MM.1S (cell line): Measurements from ENCODE around the gene MAGI2.

ENCODE experiments used
- CTCF ChIP-seq: fragments of 300-600 bp; sonication (generic); IDR thresholded peaks from 2 replicates; pipeline ENCODE4 v1.5.1; 2016; ENCODE audit warnings: antibody characterized with exemption, low read length, mixed read lengths
- EZH2 ChIP-seq: fragments of 300-600 bp; sonication (generic); optimal IDR thresholded peaks from 2 replicates; pipeline ENCODE3; 2017; ENCODE audit warnings: low read depth, mild to moderate bottlenecking, antibody characterized with exemption, low read length, mixed read lengths
- EZH2phosphoT487 ChIP-seq: fragments of 300-600 bp; sonication (generic); IDR thresholded peaks from 2 replicates; pipeline ENCODE4 v1.6.1; 2018; ENCODE audit warnings: antibody characterized with exemption, low read length

- TF ChIP-seq CTCF = no peak
- no peak for TF ChIP-seq EZH2
- no peak for TF ChIP-seq EZH2phosphoT487
These were observed 913.6 kb downstream of the MAGI2 start for GRCh38 chr7:78539825-78540224.
